ENCODE measurements around the gene HADH.

GRCh38 chr4:108036213-108036612, 46.5 kb downstream of the HADH start:
- TF ChIP-seq CTCF (IDR thresholded peaks at IDR 0.05; ENCODE audit: low read length): no peak
- no peak for TF ChIP-seq EZH2 (IDR thresholded peaks at IDR 0.05; ENCODE audit: borderline replicate concordance, low read length)
